GM11168 (cell line): Measurements from ENCODE around the gene PHYKPL.

Experiments used
- in situ Hi-C: fragments of 300-500 bp; cut with MboI; formaldehyde crosslinking; loops from one replicate; pipeline ENCODE4 v1.12.0; 2022; ENCODE audit warnings: low sequenced_read_pairs; ENCODE audit not compliant: unreplicated experiment

The PHYKPL gene

GRCh38 chr5:178232124-178232919 lies at the start of gene PHYKPL:
TSS of gene PHYKPL (minus strand) at chr5:178232802. CDS start at chr5:178232550, 252 bp downstream.
- in situ Hi-C loops, result no loop called here

- in situ Hi-C loops, result loop anchor here (25.0 kb wide), 1 partner anchor 280 kb away; no protein-coding TSS in a partner anchor
These were observed 49.8 kb upstream of the PHYKPL start for GRCh38 chr5:178282391-178282790.

GRCh38 chr5:178281331-178281730 lies 48.7 kb upstream of the PHYKPL start:
- in situ Hi-C loops, result loop anchor here (25.0 kb wide), 1 partner anchor 281 kb away; no protein-coding TSS in a partner anchor

- in situ Hi-C loops, result loop anchor here (25.0 kb wide), 1 partner anchor 282 kb away; no protein-coding TSS in a partner anchor
These were observed 48.0 kb upstream of the PHYKPL start for GRCh38 chr5:178280631-178281030.

- in situ Hi-C loops, result loop anchor here (25.0 kb wide), 1 partner anchor 282 kb away; no protein-coding TSS in a partner anchor
These were observed 47.3 kb upstream of the PHYKPL start for GRCh38 chr5:178279723-178280438.

- in situ Hi-C loops, result loop anchor here (25.0 kb wide), 1 partner anchor 283 kb away; no protein-coding TSS in a partner anchor
These were observed 46.6 kb upstream of the PHYKPL start for GRCh38 chr5:178279026-178279722.

GRCh38 chr5:178278358-178279023 lies 45.9 kb upstream of the PHYKPL start:
- in situ Hi-C loops, result loop anchor here (25.0 kb wide), 1 partner anchor 284 kb away; no protein-coding TSS in a partner anchor

GRCh38 chr5:178277866-178278265 lies 45.3 kb upstream of the PHYKPL start:
- in situ Hi-C loops, result loop anchor here (25.0 kb wide), 1 partner anchor 284 kb away; no protein-coding TSS in a partner anchor

- in situ Hi-C loops, result loop anchor here (25.0 kb wide), 1 partner anchor 285 kb away; no protein-coding TSS in a partner anchor
These were observed 44.7 kb upstream of the PHYKPL start for GRCh38 chr5:178277346-178277745.

- in situ Hi-C loops, result loop anchor here (25.0 kb wide), 1 partner anchor 287 kb away; no protein-coding TSS in a partner anchor
These were observed 42.4 kb upstream of the PHYKPL start for GRCh38 chr5:178274781-178275537.

- in situ Hi-C loops, result no loop called here
These were observed 41.3 kb upstream of the PHYKPL start for GRCh38 chr5:178273665-178274541.

GRCh38 chr5:178273041-178273440 lies 40.4 kb upstream of the PHYKPL start:
- in situ Hi-C loops, result no loop called here

GRCh38 chr5:178272591-178272990 lies 40.0 kb upstream of the PHYKPL start:
- in situ Hi-C loops, result no loop called here

- in situ Hi-C loops, result no loop called here
These were observed 39.3 kb upstream of the PHYKPL start for GRCh38 chr5:178271726-178272479.

GRCh38 chr5:178271231-178271630 lies 38.6 kb upstream of the PHYKPL start:
- in situ Hi-C loops, result no loop called here

- in situ Hi-C loops, result no loop called here
These were observed 36.9 kb upstream of the PHYKPL start for GRCh38 chr5:178269499-178269898.

GRCh38 chr5:178267876-178268275 lies 35.3 kb upstream of the PHYKPL start:
- in situ Hi-C loops, result no loop called here
